Measurements from ENCODE around the gene TSPAN18. TPM values are rescaled to one million over a fixed set of nuclear protein-coding genes. Genes with fewer than 3 reads are reported as not detected.

Gene TSPAN18
- total RNA-seq, 4 donors from 2014 or later, result 2.6 to 28.9 (median 4.9) TPM

- H3K27me3 ChIP-seq, result peaks cover 4% of the 10 kb centered on the region
- H3K36me3 ChIP-seq, result no peaks in the 10 kb centered on the region
- peak overlapping the region in 1 of 4 donors; percentile 45 for H3K27ac ChIP-seq
- no peak for TF ChIP-seq POLR2AphosphoS5 (IDR thresholded peaks at IDR 0.05)
- intact Hi-C loops (cut with DNase I; ENCODE audit: low total_unique reads), result loop anchor here (10.0 kb wide), 2 partner anchors 396 to 414 kb away; no protein-coding TSS in a partner anchor
- peaks cover 0 to 2% (median 0%) of the 10 kb centered on the region in 4 donors for H3K4me1 ChIP-seq
- no peak for DNase-seq
- in situ Hi-C loops (cut with MboI; ENCODE audit: low pct_ligation_motif_present in 1 of 4, low pct_unique_long_range_greater_than_20kb in 1 of 4, low sequenced_read_pairs in 3 of 4), result no loop called here
- H3K9me3 ChIP-seq, result no peaks in the 10 kb centered on the region
- no peak overlapping the region for H3K4me3 ChIP-seq
These were observed 71.8 kb downstream of the TSPAN18 start for GRCh38 chr11:44798607-44798972.

- no peak for TF ChIP-seq EP300 (IDR thresholded peaks at IDR 0.05; ENCODE audit: low read depth)
- no peak for TF ChIP-seq POLR2AphosphoS5 (IDR thresholded peaks at IDR 0.05)
- no peak for TF ChIP-seq POLR2A (IDR thresholded peaks at IDR 0.05)
- no peak for TF ChIP-seq CTCF (IDR thresholded peaks at IDR 0.05)
- Histone ChIP-seq H3K36me3 (no peaks in the 10 kb centered on the region), H3K9me3 (no peaks in the 10 kb centered on the region), H3K4me1 (peaks cover 0 to 2% (median 0%) of the 10 kb centered on the region in 4 donors), H3K27ac (peak overlapping the region in 1 of 4 donors; percentile 45), H3K27me3 (peaks cover 4% of the 10 kb centered on the region), H3K4me3 (no peak overlapping the region)
- 66 to 93% methylated on average over 3 to 10 of the region's 10 CpGs for WGBS, 2 donors (ENCODE audit: low coverage in 1 of 2)
- intact Hi-C loops (cut with DNase I; ENCODE audit: low total_unique reads), result loop anchor here (10.0 kb wide), 2 partner anchors 396 to 414 kb away; no protein-coding TSS in a partner anchor
- in situ Hi-C loops (cut with MboI; ENCODE audit: low pct_ligation_motif_present in 1 of 4, low pct_unique_long_range_greater_than_20kb in 1 of 4, low sequenced_read_pairs in 3 of 4), result no loop called here
- DNase-seq, result no peak
These were observed 72.2 kb downstream of the TSPAN18 start for GRCh38 chr11:44799012-44799411.

DNA sequence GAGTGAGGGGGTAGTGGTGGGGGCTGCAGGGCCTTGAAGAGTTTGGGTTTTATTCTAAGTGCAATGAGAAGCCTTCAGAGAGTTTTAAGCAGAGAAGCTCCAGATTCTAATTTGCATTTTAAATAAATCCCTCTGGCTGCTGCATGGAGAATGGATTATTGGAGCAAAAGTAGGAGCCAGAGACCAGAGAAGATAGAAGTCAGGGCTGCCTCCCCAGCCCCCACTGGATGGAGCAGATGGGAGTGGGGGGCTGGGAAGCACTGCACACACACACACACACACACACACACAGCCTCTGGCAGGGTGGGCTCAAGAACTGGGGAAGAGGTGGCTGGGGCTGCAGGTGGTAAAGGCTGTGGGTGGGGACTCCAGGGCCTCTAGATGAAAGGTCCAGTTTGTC lies 75.6 kb downstream of the TSPAN18 start:
- Histone ChIP-seq H3K36me3 (no peaks in the 10 kb centered on the region), H3K27me3 (peaks cover 4% of the 10 kb centered on the region), H3K9me3 (no peaks in the 10 kb centered on the region), H3K27ac (no peak overlapping the region), H3K4me3 (no peak overlapping the region), H3K4me1 (peaks cover 0 to 3% (median 1%) of the 10 kb centered on the region in 4 donors)
- in situ Hi-C loops (cut with MboI; ENCODE audit: low pct_ligation_motif_present in 1 of 4, low pct_unique_long_range_greater_than_20kb in 1 of 4, low sequenced_read_pairs in 3 of 4) (no loop called here), intact Hi-C loops (cut with DNase I; ENCODE audit: low total_unique reads) (no loop called here)
- TF ChIP-seq POLR2AphosphoS5 (IDR thresholded peaks at IDR 0.05) (no peak), EP300 (IDR thresholded peaks at IDR 0.05; ENCODE audit: low read depth) (no peak), CTCF (IDR thresholded peaks at IDR 0.05) (no peak), POLR2A (IDR thresholded peaks at IDR 0.05) (no peak)
- DNase-seq, result no peak

GRCh38 chr11:44803009-44803408 lies 76.2 kb downstream of the TSPAN18 start:
- H3K9me3 ChIP-seq, result no peaks in the 10 kb centered on the region
- H3K4me3 ChIP-seq, result no peak overlapping the region
- no peaks in the 10 kb centered on the region for H3K36me3 ChIP-seq
- H3K27ac ChIP-seq, result peak overlapping the region in 2 of 4 donors; percentile 66 to 69
- 35 to 60% methylated on average over 2 to 3 of the region's 3 CpGs for WGBS, 2 donors (ENCODE audit: low coverage in 1 of 2)
- intact Hi-C loops (cut with DNase I; ENCODE audit: low total_unique reads), result no loop called here
- DNase-seq, result no peak
- H3K4me1 ChIP-seq, result peaks cover 0 to 3% (median 1%) of the 10 kb centered on the region in 4 donors
- no peak for TF ChIP-seq EP300 (IDR thresholded peaks at IDR 0.05; ENCODE audit: low read depth)
- no peak for TF ChIP-seq CTCF (IDR thresholded peaks at IDR 0.05)
- no peak for TF ChIP-seq POLR2AphosphoS5 (IDR thresholded peaks at IDR 0.05)
- TF ChIP-seq POLR2A (IDR thresholded peaks at IDR 0.05), result no peak
- in situ Hi-C loops (cut with MboI; ENCODE audit: low pct_ligation_motif_present in 1 of 4, low pct_unique_long_range_greater_than_20kb in 1 of 4, low sequenced_read_pairs in 3 of 4), result no loop called here
- peaks cover 4% of the 10 kb centered on the region for H3K27me3 ChIP-seq

All from transverse colon (tissue), 4 donors.